ENCODE results near the gene EML1.

DNA sequence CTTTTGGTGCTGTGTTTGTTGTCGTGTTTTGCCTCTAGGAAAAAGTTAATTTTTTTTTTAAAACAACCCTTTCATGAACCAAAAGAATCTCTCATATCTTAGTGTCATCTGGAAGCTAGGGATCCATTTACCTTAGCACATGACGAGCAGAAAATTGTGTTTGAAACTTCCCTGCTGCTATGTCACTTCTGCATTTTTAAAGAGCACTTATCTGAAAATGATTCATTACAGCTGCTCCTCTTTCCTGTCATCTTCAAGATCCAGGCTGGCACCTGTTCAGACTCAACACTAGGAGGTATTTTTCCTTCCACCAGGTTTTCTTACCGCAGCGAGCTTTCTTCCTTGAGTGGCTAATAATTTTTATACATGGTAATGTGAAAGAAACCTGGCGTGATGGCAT is 67.0 kb downstream of the EML1 start:
- TF ChIP-seq CTCF (conservative IDR thresholded peaks at IDR 0.05; ENCODE audit: low read depth, low read length) (no peak), EZH2 (IDR thresholded peaks at IDR 0.05; ENCODE audit: low read length, unreplicated experiment) (no peak), EZH2phosphoT487 (IDR thresholded peaks at IDR 0.05; ENCODE audit: borderline replicate concordance, low read length) (no peak)

Measured in PC-3 (cell line).